Activated T-cell treated with anti-CD3 and anti-CD28 coated beads, Interleukin-2, amount 50 U/mL, for 4 hours (primary cell): ENCODE measurements around the gene TMEM169. TPM values are rescaled to one million over a fixed set of nuclear protein-coding genes. Genes with fewer than 3 reads are reported as not detected.
"Not testable (repeated sequence)": the region's sequence is repeated elsewhere in the genome, so short reads cannot be mapped to it uniquely, and the experiment has no call there.

Experiments used
- ATAC-seq, 2 donors: fragments of 200-7000 bp; cut with Tn5 transposase; one replicate each; pipeline ENCODE4 v1.10.0; 2021
- DNase-seq: peaks from one replicate; pipeline ENCODE4 v3.0.0-alpha.2; 2020
- H3K27me3 Mint-ChIP-seq: one replicate; pipeline ENCODE4 v1.8.0; 2021; ENCODE audit warnings: low read depth, mixed read lengths
- H3K36me3 Mint-ChIP-seq: one replicate; pipeline ENCODE4 v1.8.0; 2022; ENCODE audit warnings: mixed read lengths; ENCODE audit not compliant: insufficient read depth
- H3K4me1 Mint-ChIP-seq: one replicate; pipeline ENCODE4 v1.8.0; 2021; ENCODE audit warnings: low read depth, mixed read lengths
- H3K4me3 Mint-ChIP-seq: one replicate; pipeline ENCODE4 v1.8.0; 2021; ENCODE audit warnings: mild to moderate bottlenecking, moderate library complexity, mixed read lengths
- H3K9me3 Mint-ChIP-seq: one replicate; pipeline ENCODE4 v1.8.0; 2021; ENCODE audit warnings: mixed read lengths
- total RNA-seq, 3 donors: library from RNA; stranded (reverse); gene quantifications; one replicate each; pipeline ENCODE4 v1.2.1, GENCODE V29; 2021

TMEM169 gene
- total RNA-seq, 3 donors from 2014 or later = 0.08 to 0.53 (median 0.27) TPM

GRCh38 chr2:216080048-216080447 lies 1.7 kb upstream of the TMEM169 start:
- not testable (repeated sequence) for H3K36me3 Mint-ChIP-seq, H3K4me3 Mint-ChIP-seq, H3K27me3 Mint-ChIP-seq, ATAC-seq, DNase-seq, H3K9me3 Mint-ChIP-seq
- peaks cover 58% of the 10 kb centered on the region for H3K4me1 Mint-ChIP-seq

GRCh38 chr2:216081012-216081411 lies 707 bp upstream of the TMEM169 start:
- Mint-ChIP-seq H3K9me3 (no peaks in the 10 kb centered on the region), H3K27me3 (no peaks in the 10 kb centered on the region), H3K4me1 (peaks cover 60% of the 10 kb centered on the region), H3K36me3 (no peaks in the 10 kb centered on the region), H3K4me3 (peak overlapping the region; percentile 88)
- DNase-seq (no peak), ATAC-seq (no peak)

- ATAC-seq (peak in 1 of 2 donors; percentile 12), DNase-seq (no peak)
- no peaks in the 10 kb centered on the region for H3K9me3 Mint-ChIP-seq
- peaks cover 68% of the 10 kb centered on the region for H3K4me1 Mint-ChIP-seq
- H3K27me3 Mint-ChIP-seq = no peaks in the 10 kb centered on the region
- no peaks in the 10 kb centered on the region for H3K36me3 Mint-ChIP-seq
- H3K4me3 Mint-ChIP-seq = peak overlapping the region; percentile 88
Observed at GRCh38 chr2:216082117-216082711, 495 bp downstream of the TMEM169 start.

GRCh38 chr2:216082805-216083204 lies 1.1 kb downstream of the TMEM169 start:
- Mint-ChIP-seq H3K9me3 (no peaks in the 10 kb centered on the region), H3K4me1 (peaks cover 68% of the 10 kb centered on the region), H3K36me3 (no peaks in the 10 kb centered on the region), H3K27me3 (no peaks in the 10 kb centered on the region), H3K4me3 (peak overlapping the region; percentile 88)
- DNase-seq = no peak
- no peak for ATAC-seq

- ATAC-seq = no peak
- H3K4me1 Mint-ChIP-seq = peaks cover 68% of the 10 kb centered on the region
- DNase-seq = no peak
- no peaks in the 10 kb centered on the region for H3K27me3 Mint-ChIP-seq
- H3K36me3 Mint-ChIP-seq = no peaks in the 10 kb centered on the region
- H3K4me3 Mint-ChIP-seq = peak overlapping the region; percentile 88
- no peaks in the 10 kb centered on the region for H3K9me3 Mint-ChIP-seq
Observed at GRCh38 chr2:216083464-216084281, 2.0 kb downstream of the TMEM169 start.

GRCh38 chr2:216084547-216084946 lies 2.8 kb downstream of the TMEM169 start:
- Mint-ChIP-seq H3K4me1 (peaks cover 69% of the 10 kb centered on the region), H3K36me3 (peaks cover 5% of the 10 kb centered on the region), H3K4me3 (peak overlapping the region; percentile 16), H3K27me3 (no peaks in the 10 kb centered on the region), H3K9me3 (no peaks in the 10 kb centered on the region)
- no peak for DNase-seq
- no peak for ATAC-seq

GRCh38 chr2:216086207-216086893 lies 4.6 kb downstream of the TMEM169 start:
- H3K36me3 Mint-ChIP-seq = peaks cover 9% of the 10 kb centered on the region
- ATAC-seq (no peak), DNase-seq (no peak)
- no peak overlapping the region for H3K4me3 Mint-ChIP-seq
- H3K27me3 Mint-ChIP-seq = no peaks in the 10 kb centered on the region
- H3K4me1 Mint-ChIP-seq = peaks cover 68% of the 10 kb centered on the region
- no peaks in the 10 kb centered on the region for H3K9me3 Mint-ChIP-seq

GRCh38 chr2:216090369-216090786 lies 8.7 kb downstream of the TMEM169 start:
- no peaks in the 10 kb centered on the region for H3K27me3 Mint-ChIP-seq
- H3K36me3 Mint-ChIP-seq = peaks cover 9% of the 10 kb centered on the region
- peak; percentile 80 to 81 for ATAC-seq
- peaks cover 30% of the 10 kb centered on the region for H3K4me1 Mint-ChIP-seq
- DNase-seq = no peak
- no peaks in the 10 kb centered on the region for H3K9me3 Mint-ChIP-seq
- no peak overlapping the region for H3K4me3 Mint-ChIP-seq

GRCh38 chr2:216092646-216093045 lies 10.9 kb downstream of the TMEM169 start:
- peaks cover 15% of the 10 kb centered on the region for H3K4me1 Mint-ChIP-seq
- no peaks in the 10 kb centered on the region for H3K27me3 Mint-ChIP-seq
- DNase-seq (no peak), ATAC-seq (no peak)
- H3K36me3 Mint-ChIP-seq = peaks cover 17% of the 10 kb centered on the region
- H3K4me3 Mint-ChIP-seq = no peak overlapping the region
- no peaks in the 10 kb centered on the region for H3K9me3 Mint-ChIP-seq

- Mint-ChIP-seq H3K4me3 (no peak overlapping the region), H3K36me3 (peaks cover 12% of the 10 kb centered on the region), H3K4me1 (peaks cover 11% of the 10 kb centered on the region), H3K27me3 (no peaks in the 10 kb centered on the region), H3K9me3 (no peaks in the 10 kb centered on the region)
- no peak for ATAC-seq
- no peak for DNase-seq
Observed at GRCh38 chr2:216094701-216095100, 13.0 kb downstream of the TMEM169 start.

- Mint-ChIP-seq H3K36me3 (peaks cover 18% of the 10 kb centered on the region), H3K4me3 (no peak overlapping the region), H3K9me3 (no peaks in the 10 kb centered on the region), H3K4me1 (no peaks in the 10 kb centered on the region), H3K27me3 (no peaks in the 10 kb centered on the region)
- ATAC-seq (no peak), DNase-seq (no peak)
Observed at GRCh38 chr2:216098421-216099334, 17.0 kb downstream of the TMEM169 start.

- DNase-seq (no peak), ATAC-seq (no peak)
- H3K9me3 Mint-ChIP-seq = no peaks in the 10 kb centered on the region
- no peak overlapping the region for H3K4me3 Mint-ChIP-seq
- H3K27me3 Mint-ChIP-seq = no peaks in the 10 kb centered on the region
- H3K36me3 Mint-ChIP-seq = peaks cover 13% of the 10 kb centered on the region
- H3K4me1 Mint-ChIP-seq = no peaks in the 10 kb centered on the region
Observed at GRCh38 chr2:216101109-216101508, 19.4 kb downstream of the TMEM169 start.

GRCh38 chr2:216103213-216103612 lies 21.5 kb downstream of the TMEM169 start:
- ATAC-seq = no peak
- H3K4me3 Mint-ChIP-seq = no peak overlapping the region
- peaks cover 10% of the 10 kb centered on the region for H3K36me3 Mint-ChIP-seq
- H3K27me3 Mint-ChIP-seq = no peaks in the 10 kb centered on the region
- H3K4me1 Mint-ChIP-seq = no peaks in the 10 kb centered on the region
- H3K9me3 Mint-ChIP-seq = no peaks in the 10 kb centered on the region
- no peak for DNase-seq

- DNase-seq (no peak), ATAC-seq (no peak)
- Mint-ChIP-seq H3K9me3 (no peaks in the 10 kb centered on the region), H3K4me1 (peaks cover 6% of the 10 kb centered on the region), H3K36me3 (peaks cover 12% of the 10 kb centered on the region), H3K27me3 (no peaks in the 10 kb centered on the region), H3K4me3 (no peak overlapping the region)
Observed at GRCh38 chr2:216104691-216105090, 23.0 kb downstream of the TMEM169 start.
